Activated CD4-positive, alpha-beta memory T cell treated with anti-CD3 and anti-CD28 coated beads for 36 hours (primary cell): Measurements from ENCODE around the gene TMLHE. TPM values are rescaled to one million over a fixed set of nuclear protein-coding genes. Genes with fewer than 3 reads are reported as not detected.
"Not testable (repeated sequence)": the region's sequence is repeated elsewhere in the genome, so short reads cannot be mapped to it uniquely, and the experiment has no call there.

Source experiments
- CTCF ChIA-PET: fragments of 350-600 bp; sonication (Branson Sonifier 250); formaldehyde crosslinking; loops from one replicate; lab custom pipeline; 2021; ENCODE audit warnings: antibody characterized with exemption, inconsistent platforms; lab: Charles Lee
- POLR2A ChIA-PET: fragments of 350-600 bp; sonication (Branson Sonifier 250); formaldehyde crosslinking; loops from one replicate; lab custom pipeline; 2021; ENCODE audit warnings: antibody characterized with exemption; lab: Charles Lee
- DNase-seq: peaks from one replicate; pipeline ENCODE4 v3.0.0-alpha.2; 2020
- H3K27ac Mint-ChIP-seq: one replicate; pipeline ENCODE4 v1.8.0; 2021; ENCODE audit warnings: mixed read lengths
- H3K27me3 Mint-ChIP-seq: one replicate; pipeline ENCODE4 v1.8.0; 2021; ENCODE audit warnings: mixed read lengths
- H3K36me3 Mint-ChIP-seq: one replicate; pipeline ENCODE4 v1.8.0; 2021; ENCODE audit warnings: mixed read lengths
- H3K4me1 Mint-ChIP-seq: one replicate; pipeline ENCODE4 v1.8.0; 2021; ENCODE audit warnings: low read depth, mixed read lengths
- H3K4me3 Mint-ChIP-seq: one replicate; pipeline ENCODE4 v1.8.0; 2021; ENCODE audit warnings: mild to moderate bottlenecking, mixed read lengths
- H3K9me3 Mint-ChIP-seq: one replicate; pipeline ENCODE4 v1.8.0; 2021; ENCODE audit warnings: mixed read lengths
- intact Hi-C: fragments of 100-400 bp; cut with micrococcal nuclease; formaldehyde crosslinking; loops from one replicate; pipeline ENCODE4 v1.15.1; 2023
- microRNA-seq: library from miRNA; unstranded; fragments of <30 nt; microRNA quantifications from one replicate; pipeline ENCODE4 v1.2.0, GENCODE V29; 2022; ENCODE audit warnings: borderline number of aligned reads, borderline microRNAs expressed, borderline replicate concordance
- total RNA-seq, 2 experiments: library from RNA; stranded (reverse); gene quantifications; one replicate each; pipeline ENCODE4 v1.2.3, GENCODE V29; 2021

Gene TMLHE
- total RNA-seq, 2 experiments from 2014 or later = 13.3 to 13.9 TPM

- H3K4me3 Mint-ChIP-seq, H3K4me1 Mint-ChIP-seq, CTCF ChIA-PET, H3K27me3 Mint-ChIP-seq, POLR2A ChIA-PET, H3K27ac Mint-ChIP-seq, H3K9me3 Mint-ChIP-seq, DNase-seq, intact Hi-C loops, H3K36me3 Mint-ChIP-seq: not testable (repeated sequence)
These were observed 146.3 kb downstream of the TMLHE start for GRCh38 chrX:155466269-155466938.

- H3K4me1 Mint-ChIP-seq, H3K27ac Mint-ChIP-seq, H3K27me3 Mint-ChIP-seq, DNase-seq, H3K9me3 Mint-ChIP-seq, H3K36me3 Mint-ChIP-seq, H3K4me3 Mint-ChIP-seq, intact Hi-C loops, POLR2A ChIA-PET, CTCF ChIA-PET: not testable (repeated sequence)
These were observed 152.3 kb downstream of the TMLHE start for GRCh38 chrX:155460501-155460900.

- H3K27ac Mint-ChIP-seq, DNase-seq, CTCF ChIA-PET, POLR2A ChIA-PET, H3K9me3 Mint-ChIP-seq, H3K27me3 Mint-ChIP-seq, H3K4me3 Mint-ChIP-seq, H3K36me3 Mint-ChIP-seq, H3K4me1 Mint-ChIP-seq, intact Hi-C loops: not testable (repeated sequence)
These were observed 154.3 kb downstream of the TMLHE start, which contains the start of gene F8A3 for GRCh38 chrX:155458471-155458870. Gene F8A3 (minus strand): TSS chrX:155458620. CDS start chrX:155458600, 20 bp downstream.

GRCh38 chrX:155457761-155458447, 154.8 kb downstream of the TMLHE start:
- H3K27me3 Mint-ChIP-seq, CTCF ChIA-PET, H3K4me1 Mint-ChIP-seq, H3K27ac Mint-ChIP-seq, POLR2A ChIA-PET, intact Hi-C loops, H3K9me3 Mint-ChIP-seq, H3K4me3 Mint-ChIP-seq, H3K36me3 Mint-ChIP-seq, DNase-seq: not testable (repeated sequence)

GRCh38 chrX:155441097-155441496, 171.7 kb downstream of the TMLHE start:
- H3K36me3 Mint-ChIP-seq = peaks cover 15% of the 10 kb centered on the region
- intact Hi-C loops = no loop called here
- POLR2A ChIA-PET = no interaction called here
- H3K4me3 Mint-ChIP-seq = no peak overlapping the region
- DNase-seq = no peak
- H3K27ac Mint-ChIP-seq = no peak overlapping the region
- H3K27me3 Mint-ChIP-seq = no peaks in the 10 kb centered on the region
- H3K9me3 Mint-ChIP-seq = peaks cover 23% of the 10 kb centered on the region
- CTCF ChIA-PET = no interaction called here
- no peaks in the 10 kb centered on the region for H3K4me1 Mint-ChIP-seq

Small RNA genes lying within 50 kb of the gene (microRNA-seq; reads per million reads assigned to microRNA genes)
- not detected for gene MIR1184-3

Other genes with a start within 250 kb of the TMLHE start
- gene F8A2, start 230.9 kb downstream of the TMLHE start, total RNA-seq = not detected
- under 1 TPM; 0.24 to 0.27 TPM for gene F8A3, start 154.3 kb downstream of the TMLHE start, total RNA-seq
- gene SPRY3, start 366 bp downstream of the TMLHE start, total RNA-seq = under 1 TPM; 0.15 to 0.17 TPM